Tibial nerve (tissue), 4 donors: ENCODE data around the gene ACOXL.

ENCODE experiments used
- CTCF ChIP-seq, 5 experiments: fragments of 200-600 bp in 3 of 5; fragments of 450-650 bp in 2 of 5; sonication (generic) in 3 of 5; IDR thresholded peaks; one replicate each; pipeline ENCODE4 v1.5.1; 2016 to 2019; ENCODE audit warnings: antibody characterized with exemption in 5 of 5, mild to moderate bottlenecking in 3 of 5, moderate library complexity in 2 of 5
- EP300 ChIP-seq, 2 donors: sonication (generic); formaldehyde crosslinking; IDR thresholded peaks; one replicate each; pipeline ENCODE4 v1.6.1; 2017; ENCODE audit warnings: antibody characterized with exemption in 2 of 2, mild to moderate bottlenecking in 1 of 2
- POLR2A ChIP-seq, 2 donors: fragments of 450-650 bp; IDR thresholded peaks; one replicate each; pipeline ENCODE4 v1.6.1; 2017; ENCODE audit warnings: antibody characterized with exemption in 2 of 2, mild to moderate bottlenecking in 2 of 2, moderate library complexity in 2 of 2

- TF ChIP-seq POLR2A (IDR thresholded peaks at IDR 0.05) (no peak), CTCF (IDR thresholded peaks at IDR 0.05) (no peak), EP300 (IDR thresholded peaks at IDR 0.05) (no peak)
Observed at GRCh38 chr2:111117598-111118480, 385.5 kb downstream of the ACOXL start.
